ENCODE data around the gene RAB4B.

DNA sequence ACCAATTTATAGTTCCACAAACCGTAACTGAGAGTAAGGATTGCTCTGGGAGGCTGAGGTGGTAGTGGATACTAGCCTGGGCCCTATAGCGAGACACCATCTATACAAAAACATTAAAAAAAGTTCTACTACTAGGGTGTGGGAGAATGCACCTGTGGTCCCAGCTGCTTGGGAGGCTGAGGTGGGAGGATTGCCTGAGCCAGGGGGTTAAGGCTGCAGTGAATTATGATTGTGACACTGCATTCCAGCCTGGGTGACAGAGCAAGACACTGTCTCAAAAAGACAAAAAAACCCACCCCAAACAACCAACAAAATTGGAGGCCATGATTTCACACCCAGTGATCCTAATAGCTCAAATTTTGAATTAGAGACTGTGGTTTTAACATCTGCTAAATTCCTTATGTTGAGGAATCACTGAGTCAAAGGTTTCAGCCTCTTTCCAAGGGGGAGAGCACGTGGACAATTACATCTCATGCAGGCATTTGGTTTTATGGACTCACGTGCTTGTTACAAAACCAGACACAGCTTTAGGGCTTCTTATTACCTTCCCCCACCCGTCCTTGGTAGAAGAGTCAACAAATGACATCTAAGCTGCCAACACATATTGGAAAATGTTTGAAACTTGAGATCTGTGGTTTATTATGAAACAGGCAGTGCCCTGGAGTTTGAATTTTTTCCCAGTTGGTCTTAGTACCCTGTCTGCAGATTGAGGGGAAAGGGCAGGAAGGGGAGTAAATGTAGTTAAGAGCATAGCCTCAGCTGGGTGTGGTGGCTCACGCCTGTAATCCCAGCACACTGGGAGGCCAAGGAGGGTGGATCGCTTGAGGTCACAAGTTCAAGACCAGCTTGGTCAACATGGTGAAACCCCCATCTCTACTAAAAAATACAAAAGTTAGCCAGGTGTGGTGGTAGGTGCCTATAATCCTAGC lies 53.7 kb downstream of the RAB4B start:
- TF ChIP-seq, protein P1, sequence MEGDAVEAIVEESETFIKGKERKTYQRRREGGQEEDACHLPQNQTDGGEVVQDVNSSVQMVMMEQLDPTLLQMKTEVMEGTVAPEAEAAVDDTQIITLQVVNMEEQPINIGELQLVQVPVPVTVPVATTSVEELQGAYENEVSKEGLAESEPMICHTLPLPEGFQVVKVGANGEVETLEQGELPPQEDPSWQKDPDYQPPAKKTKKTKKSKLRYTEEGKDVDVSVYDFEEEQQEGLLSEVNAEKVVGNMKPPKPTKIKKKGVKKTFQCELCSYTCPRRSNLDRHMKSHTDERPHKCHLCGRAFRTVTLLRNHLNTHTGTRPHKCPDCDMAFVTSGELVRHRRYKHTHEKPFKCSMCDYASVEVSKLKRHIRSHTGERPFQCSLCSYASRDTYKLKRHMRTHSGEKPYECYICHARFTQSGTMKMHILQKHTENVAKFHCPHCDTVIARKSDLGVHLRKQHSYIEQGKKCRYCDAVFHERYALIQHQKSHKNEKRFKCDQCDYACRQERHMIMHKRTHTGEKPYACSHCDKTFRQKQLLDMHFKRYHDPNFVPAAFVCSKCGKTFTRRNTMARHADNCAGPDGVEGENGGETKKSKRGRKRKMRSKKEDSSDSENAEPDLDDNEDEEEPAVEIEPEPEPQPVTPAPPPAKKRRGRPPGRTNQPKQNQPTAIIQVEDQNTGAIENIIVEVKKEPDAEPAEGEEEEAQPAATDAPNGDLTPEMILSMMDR (conservative IDR thresholded peaks at IDR 0.05): no peak
- no peak for TF ChIP-seq ZFX (IDR thresholded peaks at IDR 0.05)
